ENCODE measurements around the gene WDR73.
A peak's percentile ranks its signal among the peaks of the same experiment; 100 is the strongest.

DNA sequence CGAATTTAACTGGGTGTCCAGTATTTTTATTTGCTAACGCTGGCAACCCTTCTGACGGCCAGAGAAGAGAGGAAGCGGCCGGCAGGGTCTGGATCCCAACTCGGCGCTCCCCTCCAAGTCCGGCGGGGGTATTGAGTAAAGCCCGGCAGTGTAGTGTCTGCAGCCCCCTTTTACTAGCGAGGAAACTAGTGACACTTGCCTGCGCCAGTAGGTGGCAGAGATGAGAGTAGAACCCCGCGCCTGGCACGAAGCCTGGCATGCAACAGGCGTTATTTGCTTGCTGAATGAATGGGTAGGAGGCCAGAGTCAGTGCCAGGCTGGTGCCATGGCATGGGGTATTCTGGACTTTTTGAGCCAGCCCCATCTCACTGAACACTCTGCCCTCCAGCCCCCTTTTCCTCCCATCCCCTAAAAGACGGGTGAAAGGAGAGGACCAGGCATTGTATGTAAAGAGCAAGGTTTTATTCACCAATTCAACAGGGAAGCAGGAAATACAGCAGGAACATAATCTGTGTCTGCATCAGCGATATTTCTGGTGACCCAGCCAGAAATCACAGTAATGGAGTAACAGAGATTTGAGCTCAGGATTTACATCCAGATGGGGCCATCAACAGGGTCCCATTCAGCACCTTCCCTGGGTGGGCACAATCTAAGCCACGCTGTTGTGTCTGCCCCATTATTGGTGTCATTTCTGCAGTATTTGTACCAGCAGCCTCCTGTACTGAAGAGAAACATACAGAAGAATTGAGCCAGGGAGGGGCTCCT is 788 bp upstream of the WDR73 start:
- TF ChIP-seq, protein P1, sequence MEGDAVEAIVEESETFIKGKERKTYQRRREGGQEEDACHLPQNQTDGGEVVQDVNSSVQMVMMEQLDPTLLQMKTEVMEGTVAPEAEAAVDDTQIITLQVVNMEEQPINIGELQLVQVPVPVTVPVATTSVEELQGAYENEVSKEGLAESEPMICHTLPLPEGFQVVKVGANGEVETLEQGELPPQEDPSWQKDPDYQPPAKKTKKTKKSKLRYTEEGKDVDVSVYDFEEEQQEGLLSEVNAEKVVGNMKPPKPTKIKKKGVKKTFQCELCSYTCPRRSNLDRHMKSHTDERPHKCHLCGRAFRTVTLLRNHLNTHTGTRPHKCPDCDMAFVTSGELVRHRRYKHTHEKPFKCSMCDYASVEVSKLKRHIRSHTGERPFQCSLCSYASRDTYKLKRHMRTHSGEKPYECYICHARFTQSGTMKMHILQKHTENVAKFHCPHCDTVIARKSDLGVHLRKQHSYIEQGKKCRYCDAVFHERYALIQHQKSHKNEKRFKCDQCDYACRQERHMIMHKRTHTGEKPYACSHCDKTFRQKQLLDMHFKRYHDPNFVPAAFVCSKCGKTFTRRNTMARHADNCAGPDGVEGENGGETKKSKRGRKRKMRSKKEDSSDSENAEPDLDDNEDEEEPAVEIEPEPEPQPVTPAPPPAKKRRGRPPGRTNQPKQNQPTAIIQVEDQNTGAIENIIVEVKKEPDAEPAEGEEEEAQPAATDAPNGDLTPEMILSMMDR (optimal IDR thresholded peaks at IDR 0.05 in 1 of 3, IDR thresholded peaks at IDR 0.05 in 1 of 3, conservative IDR thresholded peaks at IDR 0.05 in 1 of 3; ENCODE audit: extremely low read depth in 1 of 3, insufficient read depth in 2 of 3, low read length in 3 of 3), result peak; percentile 60 to 89 (median 72)
- TF ChIP-seq EZH2 (IDR thresholded peaks at IDR 0.05; ENCODE audit: low read length), result no peak
